Jurkat, Clone E6-1 (cell line): ENCODE results near the gene TRIM7.
A peak's percentile ranks its signal among the peaks of the same experiment; 100 is the strongest.

Experiments
- DNase-seq: peaks from one replicate; pipeline ENCODE4 v3.0.0-alpha.2; 2011; ENCODE audit warnings: low read depth, low spot score
- H3K4me3 ChIP-seq: 2 replicates; pipeline ENCODE4 v1.5.1; 2011; ENCODE audit warnings: mild to moderate bottlenecking, low read length, control low read depth, moderate library complexity

TRIM7 gene

DNA sequence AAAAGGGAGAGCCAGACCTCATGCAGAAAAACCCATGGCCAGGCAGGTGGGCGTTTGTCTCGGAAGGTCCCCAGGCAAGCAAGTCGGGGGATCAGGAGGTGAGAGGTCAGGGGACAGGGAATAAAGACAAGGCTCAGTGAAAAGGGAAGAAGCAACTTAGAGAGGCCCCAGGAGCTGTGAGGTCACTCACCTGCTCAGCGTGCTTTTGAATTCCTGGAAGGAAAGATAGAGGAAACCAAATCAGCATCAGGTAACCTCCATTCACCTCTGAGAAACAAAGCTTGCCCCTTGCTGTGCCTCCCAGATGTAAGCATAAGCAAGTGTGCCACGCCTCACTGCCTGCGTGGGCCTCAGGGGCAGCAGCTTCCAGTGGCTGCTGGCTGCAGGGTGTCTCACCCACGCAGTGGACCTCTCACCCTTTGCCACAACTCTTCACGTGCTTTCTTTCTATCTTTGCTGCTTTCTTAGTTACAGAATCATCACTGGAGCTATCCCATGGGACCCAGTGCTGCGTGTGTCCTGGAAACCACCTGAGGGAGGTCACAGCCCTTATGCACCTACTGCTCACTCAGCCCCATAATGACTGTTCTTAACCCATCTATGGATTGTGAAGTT, 6.0 kb downstream of the TRIM7 start:
- H3K4me3 ChIP-seq: no peak overlapping the region
- no peak for DNase-seq

DNA sequence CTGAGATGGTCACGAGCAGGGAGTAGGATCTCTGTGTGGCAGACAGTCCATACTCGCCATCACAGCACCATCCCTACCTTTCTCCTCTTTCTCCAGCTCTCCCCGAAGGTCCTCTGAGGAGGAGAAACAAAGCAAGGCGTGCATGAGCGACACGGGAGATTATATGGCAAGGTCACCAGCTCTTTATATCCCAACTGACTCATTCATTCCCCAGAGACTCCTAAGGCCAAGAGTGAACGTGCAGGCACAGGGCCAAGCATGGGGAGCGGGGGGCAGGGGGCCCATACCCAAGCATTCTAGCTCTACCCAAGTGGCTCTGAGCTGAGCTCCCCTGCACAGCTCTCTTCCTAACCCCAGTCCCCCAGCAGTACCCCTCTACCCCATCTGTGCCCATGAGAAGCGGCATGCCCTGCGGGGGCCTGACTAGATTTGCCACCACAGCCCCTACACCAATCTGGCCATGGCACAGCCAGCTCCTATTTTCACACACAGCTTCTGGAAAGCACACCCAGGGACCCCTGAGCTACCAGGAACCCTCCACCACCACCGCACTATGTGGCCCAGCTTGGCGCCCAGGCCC, 6.8 kb downstream of the TRIM7 start:
- no peak for DNase-seq
- no peak overlapping the region for H3K4me3 ChIP-seq

- H3K4me3 ChIP-seq: no peak overlapping the region
- no peak for DNase-seq
These were observed 7.6 kb downstream of the TRIM7 start for GRCh38 chr5:181197326-181197951.

GRCh38 chr5:181195249-181195761, 9.7 kb downstream of the TRIM7 start:
- no peak for DNase-seq

DNA sequence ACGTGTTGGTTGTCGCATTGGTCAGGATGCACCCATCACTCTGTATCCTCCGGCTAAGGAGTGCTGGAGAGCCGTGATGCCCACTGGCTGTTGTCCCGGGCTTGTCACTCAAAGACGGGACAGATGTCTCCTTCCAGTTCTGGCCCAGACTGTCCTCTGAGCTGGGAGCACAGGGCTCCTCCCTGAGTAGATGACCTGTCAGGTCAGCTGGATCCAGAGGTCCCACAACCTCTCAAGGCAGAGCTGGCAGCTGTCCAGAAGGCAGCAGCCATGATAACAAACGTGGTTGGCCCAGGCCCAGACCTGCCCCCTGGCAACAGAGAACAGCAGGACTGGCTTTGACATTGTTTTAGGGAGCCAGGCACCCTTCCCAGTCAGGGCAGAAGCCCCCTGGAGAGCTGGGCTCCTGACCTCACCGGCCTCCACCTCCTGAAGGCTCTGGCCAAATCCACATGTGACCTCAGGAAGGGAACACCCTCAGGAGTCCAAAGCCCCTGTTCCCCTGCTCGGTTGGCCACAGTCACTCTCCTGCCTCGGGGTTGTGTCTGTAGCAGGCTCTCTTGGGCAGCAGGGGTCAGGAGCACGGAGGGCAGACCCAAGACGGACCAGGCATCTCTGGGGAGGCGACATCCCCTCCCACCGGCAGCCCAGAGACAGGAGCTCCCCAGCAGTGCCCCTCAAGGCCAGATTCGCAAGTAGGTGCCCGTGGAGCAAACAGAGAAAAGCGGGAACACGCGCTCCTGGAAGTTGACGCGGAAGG, 10.3 kb downstream of the TRIM7 start:
- H3K4me3 ChIP-seq: no peak overlapping the region
- no peak for DNase-seq

More at GRCh38 chr5:181195249-181195761, 9.7 kb downstream of the TRIM7 start:
- H3K4me3 ChIP-seq: no peak overlapping the region

DNA sequence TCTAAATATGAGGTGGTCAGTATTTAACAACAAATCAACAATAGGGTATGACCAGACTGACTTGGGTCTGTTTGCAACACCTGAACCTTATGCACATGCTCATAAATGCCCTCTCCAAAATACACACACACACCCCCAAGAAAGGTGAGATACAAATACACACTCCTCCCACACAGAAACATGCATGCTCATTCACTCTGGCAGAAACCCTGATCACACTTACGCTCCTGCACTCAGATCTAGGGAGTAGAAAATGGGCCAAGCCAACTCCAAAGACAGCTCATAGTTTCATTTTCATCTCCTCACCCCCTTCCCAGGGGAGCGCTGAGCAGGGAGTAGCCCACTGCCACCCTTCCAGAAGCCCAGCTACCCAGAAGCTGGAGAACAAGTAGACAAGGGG, 11.3 kb downstream of the TRIM7 start:
- DNase-seq: no peak
- no peak overlapping the region for H3K4me3 ChIP-seq

GRCh38 chr5:181192337-181193046, 12.5 kb downstream of the TRIM7 start:
- peak overlapping the region; percentile 66 for H3K4me3 ChIP-seq
- no peak for DNase-seq

- H3K4me3 ChIP-seq: peak overlapping the region; percentile 66
- DNase-seq: peak; percentile 89
These were observed 13.3 kb downstream of the TRIM7 start for GRCh38 chr5:181191526-181192336.

DNA sequence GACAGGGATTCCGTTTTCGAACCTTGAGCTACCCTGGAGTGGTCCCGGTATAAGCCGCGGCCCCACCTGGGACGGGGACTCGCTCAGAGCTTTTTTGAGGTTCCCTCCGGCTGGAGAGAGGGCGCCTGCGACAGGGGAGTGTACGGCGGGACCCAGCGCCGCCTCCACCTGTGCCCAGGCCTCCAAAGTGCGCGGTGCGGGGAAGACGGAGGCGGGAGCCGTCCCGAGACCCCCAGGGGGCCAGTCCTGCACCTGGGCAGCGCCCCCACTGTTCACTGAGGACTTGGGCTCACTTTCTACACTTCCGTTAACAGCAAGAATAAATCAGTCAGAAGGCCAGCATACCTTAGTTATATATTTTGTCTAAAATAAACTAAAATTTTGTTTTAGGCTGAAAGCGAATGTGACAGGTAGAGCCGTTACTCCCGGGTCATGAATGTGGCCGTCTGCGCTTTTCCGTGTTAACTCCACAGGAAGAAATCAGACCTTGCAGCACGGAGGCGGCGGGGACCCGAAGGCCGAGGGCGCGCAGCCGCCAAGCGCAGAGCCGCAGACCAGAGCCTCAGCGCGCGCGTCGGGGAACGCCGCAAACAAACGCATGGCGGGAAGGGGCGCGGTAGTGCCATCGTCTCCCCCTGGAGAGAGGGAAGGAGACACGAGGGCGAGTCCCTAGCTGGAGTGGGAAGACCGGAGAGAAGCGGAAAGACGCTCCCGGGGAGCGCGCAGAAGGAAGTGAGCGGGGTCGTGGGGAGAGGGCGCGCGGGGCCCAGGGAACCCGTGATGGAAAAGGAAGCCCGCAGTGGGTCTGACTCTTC, 14.1 kb downstream of the TRIM7 start:
- H3K4me3 ChIP-seq: peak overlapping the region; percentile 66
- no peak for DNase-seq

GRCh38 chr5:181189962-181190710, 14.9 kb downstream of the TRIM7 start:
- H3K4me3 ChIP-seq: peak overlapping the region; percentile 66
- DNase-seq: no peak

- DNase-seq: peak; percentile 58
- H3K4me3 ChIP-seq: peak overlapping the region; percentile 66
These were observed 15.5 kb downstream of the TRIM7 start for GRCh38 chr5:181189363-181189961.

DNA sequence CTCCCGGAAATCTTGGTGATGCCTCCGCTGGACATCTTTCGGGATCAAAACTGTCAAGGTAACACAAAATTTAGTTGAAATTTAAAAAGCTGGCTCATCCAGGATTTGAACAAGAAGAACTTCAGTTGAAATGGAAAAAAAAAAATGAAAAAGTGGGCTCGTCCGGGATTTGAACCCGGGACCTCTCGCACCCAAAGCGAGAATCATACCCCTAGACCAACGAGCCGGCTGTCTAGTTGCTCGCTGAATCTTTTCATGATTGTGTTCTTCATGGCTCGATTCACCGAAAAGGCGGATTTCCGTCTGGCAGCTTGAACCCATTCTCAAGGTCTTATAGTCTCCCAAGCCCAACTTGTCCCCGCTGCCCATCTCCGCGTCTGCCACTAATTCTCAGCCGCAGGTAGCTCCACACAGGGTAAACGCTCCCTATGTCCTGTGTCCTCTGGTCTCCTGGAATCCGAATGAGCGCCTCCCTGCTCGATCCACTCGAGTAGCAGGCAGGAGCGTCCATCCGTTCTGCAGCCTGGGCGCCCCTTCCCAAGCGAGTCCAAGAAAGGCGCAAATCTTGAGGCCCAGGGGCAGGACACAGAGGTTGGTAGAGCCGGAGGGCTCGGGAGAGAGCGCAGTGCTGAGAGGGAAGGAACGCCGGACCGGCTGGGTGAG, 16.2 kb downstream of the TRIM7 start:
- peak; percentile 78 for DNase-seq
- peak overlapping the region; percentile 66 for H3K4me3 ChIP-seq

- DNase-seq: no peak
- no peak overlapping the region for H3K4me3 ChIP-seq
These were observed 17.3 kb downstream of the TRIM7 start for GRCh38 chr5:181187500-181188213.

GRCh38 chr5:181186986-181187499, 18.0 kb downstream of the TRIM7 start:
- no peak overlapping the region for H3K4me3 ChIP-seq
- no peak for DNase-seq

DNA sequence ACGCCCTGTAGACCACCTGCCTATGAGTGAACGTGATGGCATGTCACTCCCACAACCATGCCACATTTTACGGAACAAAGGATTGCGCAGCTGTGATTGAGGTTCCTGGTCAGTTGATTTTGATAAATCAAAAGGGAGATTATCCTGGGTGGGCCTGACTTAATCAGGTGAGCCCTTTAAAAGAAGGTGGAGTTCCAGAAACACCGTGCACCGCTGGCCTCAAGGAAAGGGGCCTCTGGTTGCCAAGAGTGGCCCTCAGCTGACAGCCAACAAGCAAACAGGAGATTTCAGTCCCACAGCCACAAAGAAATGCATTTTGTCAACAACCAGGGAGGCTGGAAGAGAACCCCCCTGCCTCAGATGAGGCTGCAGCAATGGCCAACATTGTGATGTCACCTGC, 19.0 kb downstream of the TRIM7 start:
- no peak for DNase-seq
- no peak overlapping the region for H3K4me3 ChIP-seq
